Ishikawa (cell line): ENCODE data around the gene IDH2.

Experiments
- CEBPB ChIP-seq: IDR thresholded peaks from 2 replicates; pipeline ENCODE4 v1.6.1; 2012
- CREB1 ChIP-seq: IDR thresholded peaks from 2 replicates; pipeline ENCODE4 v1.6.1; 2012; ENCODE audit warnings: low read depth
- EGR1 ChIP-seq: IDR thresholded peaks from 2 replicates; pipeline ENCODE4 v1.6.1; 2012
- EP300 ChIP-seq: IDR thresholded peaks from 2 replicates; pipeline ENCODE4 v1.6.1; 2012; ENCODE audit warnings: borderline replicate concordance
- NFIC ChIP-seq: IDR thresholded peaks from 2 replicates; pipeline ENCODE4 v1.6.1; 2012
- RAD21 ChIP-seq: IDR thresholded peaks from 2 replicates; pipeline ENCODE4 v1.6.1; 2012; ENCODE audit warnings: low read depth
- REST ChIP-seq: IDR thresholded peaks from 2 replicates; pipeline ENCODE4 v1.6.1; 2012; ENCODE audit warnings: low read depth, mild to moderate bottlenecking
- TAF1 ChIP-seq: IDR thresholded peaks from 2 replicates; pipeline ENCODE4 v1.6.1; 2012; ENCODE audit warnings: low read depth, mild to moderate bottlenecking
- TCF12 ChIP-seq: IDR thresholded peaks from 2 replicates; pipeline ENCODE4 v1.6.1; 2012; ENCODE audit warnings: low read depth
- TEAD4 ChIP-seq: IDR thresholded peaks from 2 replicates; pipeline ENCODE4 v1.6.1; 2012
- USF1 ChIP-seq: IDR thresholded peaks from 2 replicates; pipeline ENCODE4 v1.6.1; 2012
- YY1 ChIP-seq: IDR thresholded peaks from 2 replicates; pipeline ENCODE4 v1.6.1; 2012; ENCODE audit warnings: low read depth
- ZBTB7A ChIP-seq: IDR thresholded peaks from 2 replicates; pipeline ENCODE4 v1.6.1; 2012; ENCODE audit warnings: low read depth
- TF ChIP-seq, protein P1 (sequence below): IDR thresholded peaks from 2 replicates; pipeline ENCODE4 v1.6.1; 2012

DNA sequence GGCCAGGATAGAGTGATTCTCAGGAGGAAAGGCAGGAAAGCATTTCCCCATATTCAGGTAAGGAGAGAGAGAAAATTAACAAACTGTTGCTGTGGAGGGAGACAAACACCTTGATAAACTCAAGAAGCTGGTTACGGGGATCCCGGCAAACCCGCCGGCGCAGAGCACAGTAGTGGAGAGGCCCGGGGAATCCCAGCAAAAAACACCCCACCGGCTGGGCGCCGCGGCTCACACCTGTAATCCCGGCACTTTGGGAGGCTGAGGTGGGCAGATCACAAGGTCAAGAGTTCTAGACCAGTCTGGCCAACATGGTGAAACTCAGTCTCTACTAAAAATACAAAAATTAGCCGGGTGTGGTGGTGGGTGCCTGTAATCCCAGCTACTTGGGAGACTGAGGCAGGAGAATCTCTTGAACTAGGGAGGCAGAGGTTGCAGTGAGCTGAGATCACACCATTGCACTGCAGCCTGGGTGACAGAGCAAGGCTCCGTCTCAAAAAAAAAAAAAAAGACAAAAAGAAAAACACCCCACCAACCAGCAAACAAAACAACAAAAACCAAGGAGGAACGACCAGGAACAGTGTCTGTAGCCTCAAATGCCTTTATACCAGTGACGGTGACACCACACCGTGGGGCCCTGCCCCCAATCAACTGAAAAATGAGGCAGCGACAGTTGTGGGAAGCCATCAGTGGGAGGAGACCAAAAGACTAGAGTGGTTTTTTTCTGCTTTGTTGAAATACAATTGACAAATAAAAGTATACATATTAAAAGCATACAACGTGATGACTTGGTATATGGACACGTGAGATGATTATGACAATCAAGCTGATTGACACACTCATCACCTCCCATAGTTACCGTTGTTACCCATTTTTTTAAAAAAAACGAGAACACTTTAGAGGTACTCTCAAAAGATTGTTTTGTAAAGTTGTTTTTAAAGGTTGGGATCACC lies 40.2 kb upstream of the IDH2 start:
- TF ChIP-seq CREB1 (no peak), TCF12 (no peak), REST (no peak), EP300 (no peak), RAD21 (no peak), NFIC (no peak), YY1 (no peak), ZBTB7A (no peak), CEBPB (no peak), USF1 (no peak), TAF1 (no peak), TEAD4 (no peak), EGR1 (no peak)
- TF ChIP-seq, protein P1, sequence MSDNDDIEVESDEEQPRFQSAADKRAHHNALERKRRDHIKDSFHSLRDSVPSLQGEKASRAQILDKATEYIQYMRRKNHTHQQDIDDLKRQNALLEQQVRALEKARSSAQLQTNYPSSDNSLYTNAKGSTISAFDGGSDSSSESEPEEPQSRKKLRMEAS, result no peak
